Measurements from ENCODE around the gene TMEM272. TPM values are rescaled to one million over a fixed set of nuclear protein-coding genes. Genes with fewer than 3 reads are reported as not detected.

Gene TMEM272
- total and polyA plus RNA-seq, 9 of the 15 experiments (the other 6 are each of a cell fraction or from before 2014, with no cell fraction given), result 0.04 to 0.16 (median 0.06) TPM; not detected in 2

- FAIRE-seq (no peak), DNase-seq (ENCODE audit: extremely low read depth in 1 of 4, low spot score in 3 of 4) (peak in 3 of 4 experiments; percentile 21 to 38 (median 28)), ATAC-seq (no peak)
- Histone ChIP-seq H3K79me2 (ENCODE audit: control insufficient read depth, insufficient read depth, low read length) (no peaks in the 10 kb centered on the region), H3K4me2 (ENCODE audit: insufficient read depth, low read length) (no peak overlapping the region; the same call in 1 of the 2 replicates), H3K36me3 (ENCODE audit: control insufficient read depth, insufficient read depth, low read length) (no peaks in the 10 kb centered on the region), H3K9me3 (replicated peaks; ENCODE audit: control insufficient read depth, insufficient read depth, low read depth, low read length) (no peaks in the 10 kb centered on the region), H2AFZ (ENCODE audit: low read depth, low read length) (no peak overlapping the region), H3K27ac (ENCODE audit: extremely low read depth, low read depth, low read length) (no peak overlapping the region), H3K9me1 (ENCODE audit: control insufficient read depth, insufficient read depth, low read length) (no peaks in the 10 kb centered on the region), H3K4me3 (no peak overlapping the region), H3K4me1 (replicated peaks in 1 of 2; ENCODE audit: control insufficient read depth in 2 of 2, insufficient read depth in 2 of 2, low read length in 2 of 2) (peaks cover 3 to 14% of the 10 kb centered on the region in 2 experiments; a peak in 3 of 5 replicates), H3K27me3 (ENCODE audit: control insufficient read depth in 2 of 2, insufficient read depth in 2 of 2, low read length in 2 of 2) (peaks cover 2 to 26% of the 10 kb centered on the region in 2 experiments; a peak in 4 of 5 replicates), H4K20me1 (replicated peaks; ENCODE audit: control insufficient read depth, insufficient read depth, low read length) (no peaks in the 10 kb centered on the region; the same call in 1 of the 2 replicates), H3K9ac (ENCODE audit: insufficient read depth in 1 of 2, low read depth in 2 of 2, low read length in 2 of 2) (no peak overlapping the region)
- intact Hi-C loops (cut with micrococcal nuclease) (no loop called here), in situ Hi-C loops (cut with MboI) (no loop called here)
- WGBS (ENCODE audit: insufficient coverage, low coverage, missing lambda C conversion rate), result 30% methylated on average over 18 of the region's 19 CpGs
- BruUV-seq (replicated peaks), result no TSS peak
- POLR2A ChIA-PET, result no interaction called here
- CTCF ChIA-PET (ENCODE audit: low intra/inter-chr PET ratio), result no interaction called here
- TF ChIP-seq NRF1 (conservative IDR thresholded peaks at IDR 0.05 in 1 of 2, IDR thresholded peaks at IDR 0.05 in 1 of 2) (peak in 1 of 2 experiments; percentile 41; a peak in 3 of 4 replicates), CTBP1 (IDR thresholded peaks at IDR 0.05; ENCODE audit: borderline replicate concordance) (peak; percentile 66; the same call in 1 of the 2 replicates), ZNF316 (IDR thresholded peaks at IDR 0.05) (no peak), RCOR1 (IDR thresholded peaks at IDR 0.05; ENCODE audit: borderline replicate concordance in 1 of 2, low read depth in 2 of 2, low read length in 2 of 2) (0 out of 4 replicates have a peak, but pooled peaks of 1 of the 2 experiments have one; percentile 25), IRF1 (CRISPR knock-in tag; IDR thresholded peaks at IDR 0.05; ENCODE audit: borderline replicate concordance) (no peak), MECOM (CRISPR knock-in tag; IDR thresholded peaks at IDR 0.05) (0 out of 2 replicates have a peak, but pooled peaks have one; percentile 39), PKNOX1 (IDR thresholded peaks at IDR 0.05) (peak; percentile 83), NEUROD1 (IDR thresholded peaks at IDR 0.05; ENCODE audit: borderline replicate concordance, low read depth, low read length, partially characterized antibody) (no peak), PBX2 (CRISPR knock-in tag; IDR thresholded peaks at IDR 0.05; ENCODE audit: low read depth) (no peak), PBX2 (tag; conservative IDR thresholded peaks at IDR 0.05; ENCODE audit: low read depth) (peak; percentile 64), MEIS2 (IDR thresholded peaks at IDR 0.05; ENCODE audit: partially characterized antibody) (peak; percentile 87), ATF1 (CRISPR knock-in tag; IDR thresholded peaks at IDR 0.05) (no peak), ATF1 (tag; IDR thresholded peaks at IDR 0.05) (peak; percentile 56; the same call in 1 of the 2 replicates), NFE2 (IDR thresholded peaks at IDR 0.05; ENCODE audit: low read depth) (0 out of 2 replicates have a peak, but pooled peaks have one; percentile 12), CREM (IDR thresholded peaks at IDR 0.05; ENCODE audit: low read depth) (peak; percentile 43; the same call in 1 of the 2 replicates), PYGO2 (tag; IDR thresholded peaks at IDR 0.05) (no peak)
- TF ChIP-seq, protein P1, sequence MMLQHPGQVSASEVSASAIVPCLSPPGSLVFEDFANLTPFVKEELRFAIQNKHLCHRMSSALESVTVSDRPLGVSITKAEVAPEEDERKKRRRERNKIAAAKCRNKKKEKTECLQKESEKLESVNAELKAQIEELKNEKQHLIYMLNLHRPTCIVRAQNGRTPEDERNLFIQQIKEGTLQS (IDR thresholded peaks at IDR 0.05), result peak; percentile 44
- TF ChIP-seq, protein P1 (CRISPR knock-in tag; conservative IDR thresholded peaks at IDR 0.05), result no peak
These were observed 28.2 kb downstream of the TMEM272 start for GRCh38 chr13:51816604-51817249.
